COLO668 (cell line): ENCODE measurements around the gene IGSF11.
"Not testable (repeated sequence)": the region's sequence is repeated elsewhere in the genome, so short reads cannot be mapped to it uniquely, and the experiment has no call there.

Source experiments
- DNase-seq: peaks from one replicate; lab custom pipeline; 2025; ENCODE audit not compliant: unreplicated experiment; lab: John Stamatoyannopoulos, UW

Gene IGSF11

GRCh38 chr3:118990823-118991560, 43.7 kb downstream of the IGSF11 start:
- no peak for DNase-seq

GRCh38 chr3:118988198-118989130, 46.2 kb downstream of the IGSF11 start:
- no peak for DNase-seq

GRCh38 chr3:118987477-118987876, 47.2 kb downstream of the IGSF11 start:
- no peak for DNase-seq

- no peak for DNase-seq
Measured at GRCh38 chr3:118986734-118987133, 47.9 kb downstream of the IGSF11 start.

GRCh38 chr3:118984699-118985098, 49.9 kb downstream of the IGSF11 start:
- DNase-seq, result no peak

GRCh38 chr3:118981494-118982134, 53.0 kb downstream of the IGSF11 start:
- no peak for DNase-seq

- no peak for DNase-seq
Measured at GRCh38 chr3:118980832-118981231, 53.8 kb downstream of the IGSF11 start.

GRCh38 chr3:118978393-118978758, 56.3 kb downstream of the IGSF11 start:
- no peak for DNase-seq

- no peak for DNase-seq
Measured at GRCh38 chr3:118977671-118978392, 56.8 kb downstream of the IGSF11 start.

- no peak for DNase-seq
Measured at GRCh38 chr3:118977118-118977517, 57.5 kb downstream of the IGSF11 start.

GRCh38 chr3:118975476-118975875, 59.2 kb downstream of the IGSF11 start:
- not testable (repeated sequence) for DNase-seq

GRCh38 chr3:118974356-118975097, 60.1 kb downstream of the IGSF11 start:
- DNase-seq, result no peak

- no peak for DNase-seq
Measured at GRCh38 chr3:118973050-118973449, 61.6 kb downstream of the IGSF11 start.

GRCh38 chr3:118970819-118971218, 63.8 kb downstream of the IGSF11 start:
- DNase-seq, result no peak

GRCh38 chr3:118968640-118969039, 66.0 kb downstream of the IGSF11 start:
- no peak for DNase-seq

GRCh38 chr3:118968111-118968510, 66.5 kb downstream of the IGSF11 start:
- no peak for DNase-seq

- DNase-seq, result no peak
Measured at GRCh38 chr3:118966700-118967099, 67.9 kb downstream of the IGSF11 start.

GRCh38 chr3:118963711-118964110, 70.9 kb downstream of the IGSF11 start:
- no peak for DNase-seq

- no peak for DNase-seq
Measured at GRCh38 chr3:118960876-118961450, 73.7 kb downstream of the IGSF11 start.
